ENCODE results near the gene CRIP1. TPM values are rescaled to one million over a fixed set of nuclear protein-coding genes. Genes with fewer than 3 reads are reported as not detected.

Gene CRIP1
- total RNA-seq, 2 experiments from 2014 or later: 93.9 to 95.7 TPM

DNA sequence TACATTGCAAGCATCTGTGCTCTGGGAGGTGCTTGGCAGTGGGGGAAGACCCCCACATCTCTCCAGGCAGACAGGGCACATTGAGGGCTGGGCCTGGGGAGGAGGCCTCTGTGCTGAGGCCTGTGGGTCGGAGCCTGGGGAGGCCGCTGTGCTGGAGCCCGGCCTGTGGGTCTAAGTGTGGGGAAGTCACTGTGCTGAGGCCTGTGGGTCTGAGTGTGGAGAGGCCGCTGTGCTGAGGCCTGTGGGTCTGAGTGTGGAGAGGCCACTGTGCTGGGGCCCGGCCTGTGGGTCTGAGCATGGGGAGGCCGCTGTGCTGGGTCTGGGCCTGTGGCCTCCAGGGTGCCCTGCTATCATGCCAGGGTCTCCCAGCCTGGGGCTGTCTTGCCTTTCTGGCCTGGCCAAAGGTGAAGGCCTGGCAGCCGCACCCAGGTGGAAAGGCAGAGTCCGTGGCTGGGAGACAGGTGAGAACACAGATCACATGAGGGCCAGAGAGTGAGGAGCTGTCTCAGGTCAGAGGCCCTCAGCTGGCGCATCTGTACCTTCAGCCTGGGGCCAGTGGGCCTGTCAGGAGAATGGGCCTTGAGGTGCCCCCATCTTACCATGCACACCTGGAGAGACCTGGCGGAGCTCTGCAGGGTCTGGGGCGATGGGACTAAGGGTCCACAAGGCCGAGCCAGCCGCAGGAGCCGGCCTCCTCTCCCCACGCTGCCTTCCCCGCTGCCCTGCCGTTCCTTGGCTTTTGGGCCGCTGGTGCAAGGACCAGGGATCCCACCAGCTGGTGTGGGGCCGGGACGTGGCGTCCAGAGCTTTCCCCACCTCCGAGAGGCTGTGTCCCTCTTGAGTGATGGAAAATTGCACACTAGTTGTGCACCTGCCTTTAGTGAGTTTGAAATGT, 30.7 kb upstream of the CRIP1 start:
- intact Hi-C loops (cut with micrococcal nuclease): no loop called here
- Mint-ChIP-seq H3K27ac (no peak overlapping the region), H3K9me3 (no peaks in the 10 kb centered on the region), H3K27me3 (no peaks in the 10 kb centered on the region), H3K36me3 (ENCODE audit: low read depth) (peaks cover 16% of the 10 kb centered on the region), H3K4me3 (no peak overlapping the region), H3K4me1 (ENCODE audit: low read depth) (peaks cover 2% of the 10 kb centered on the region)
- ATAC-seq (no peak), DNase-seq (no peak)
- POLR2A ChIA-PET: no interaction called here
- CTCF ChIA-PET: no interaction called here
- TF ChIP-seq CTCF (IDR thresholded peaks at IDR 0.05): no peak

- ChIA-PET CTCF (interaction anchor here (1.0 to 1.6 kb wide), 2 partner anchors 24 to 86 kb away, joined by 3 to 4 read pairs; no protein-coding TSS in a partner anchor), POLR2A (no interaction called here)
- Mint-ChIP-seq H3K4me3 (no peak overlapping the region), H3K9me3 (no peaks in the 10 kb centered on the region), H3K4me1 (ENCODE audit: low read depth) (peaks cover 2% of the 10 kb centered on the region), H3K27ac (no peak overlapping the region), H3K27me3 (no peaks in the 10 kb centered on the region), H3K36me3 (ENCODE audit: low read depth) (peaks cover 17% of the 10 kb centered on the region)
- no peak for DNase-seq
- peak; percentile 13 for ATAC-seq
- intact Hi-C loops (cut with micrococcal nuclease): no loop called here
- TF ChIP-seq CTCF (IDR thresholded peaks at IDR 0.05): no peak
These were observed 29.7 kb upstream of the CRIP1 start for GRCh38 chr14:105456736-105457617.

DNA sequence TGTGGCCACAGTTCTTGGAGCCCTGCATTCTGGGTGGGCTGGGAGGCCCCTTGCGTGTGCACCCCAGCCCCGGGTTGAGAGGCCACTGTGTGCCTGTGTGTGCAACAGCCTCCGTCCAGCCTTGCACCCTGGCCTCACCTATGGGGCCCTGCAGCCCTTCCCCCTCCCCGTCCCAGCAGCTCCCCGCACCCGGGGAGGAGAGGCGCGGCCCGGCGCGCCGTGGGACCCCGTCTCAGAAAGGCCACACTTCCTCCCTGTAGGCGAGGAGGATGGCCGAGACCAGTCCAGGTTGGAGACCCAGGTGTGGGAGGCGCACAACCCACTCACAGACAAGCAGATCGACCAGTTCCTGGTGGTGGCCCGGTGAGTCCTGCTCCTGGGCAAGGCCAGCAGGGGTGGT, 28.7 kb upstream of the CRIP1 start:
- H3K9me3 Mint-ChIP-seq: no peaks in the 10 kb centered on the region
- intact Hi-C loops (cut with micrococcal nuclease): no loop called here
- H3K27ac Mint-ChIP-seq: no peak overlapping the region
- TF ChIP-seq CTCF (IDR thresholded peaks at IDR 0.05): no peak
- no peak for DNase-seq
- ChIA-PET CTCF (interaction anchor here (1.6 kb wide), 1 partner anchor 23 kb away, joined by 4 read pairs; no protein-coding TSS in a partner anchor), POLR2A (no interaction called here)
- peaks cover 2% of the 10 kb centered on the region for H3K4me1 Mint-ChIP-seq (ENCODE audit: low read depth)
- peaks cover 12% of the 10 kb centered on the region for H3K36me3 Mint-ChIP-seq (ENCODE audit: low read depth)
- ATAC-seq: no peak
- H3K4me3 Mint-ChIP-seq: no peak overlapping the region
- no peaks in the 10 kb centered on the region for H3K27me3 Mint-ChIP-seq

GRCh38 chr14:105458571-105458970, 28.1 kb upstream of the CRIP1 start:
- POLR2A ChIA-PET: no interaction called here
- DNase-seq (no peak), ATAC-seq (no peak)
- Mint-ChIP-seq H3K27me3 (no peaks in the 10 kb centered on the region), H3K27ac (no peak overlapping the region), H3K4me1 (ENCODE audit: low read depth) (peaks cover 2% of the 10 kb centered on the region), H3K36me3 (ENCODE audit: low read depth) (peaks cover 10% of the 10 kb centered on the region), H3K4me3 (no peak overlapping the region), H3K9me3 (no peaks in the 10 kb centered on the region)
- intact Hi-C loops (cut with micrococcal nuclease): no loop called here
- no peak for TF ChIP-seq CTCF (IDR thresholded peaks at IDR 0.05)
- CTCF ChIA-PET: no interaction called here

- Mint-ChIP-seq H3K27me3 (no peaks in the 10 kb centered on the region), H3K9me3 (no peaks in the 10 kb centered on the region), H3K27ac (no peak overlapping the region), H3K4me1 (ENCODE audit: low read depth) (no peaks in the 10 kb centered on the region), H3K36me3 (ENCODE audit: low read depth) (peaks cover 12% of the 10 kb centered on the region), H3K4me3 (no peak overlapping the region)
- ChIA-PET POLR2A (no interaction called here), CTCF (no interaction called here)
- no peak for TF ChIP-seq CTCF (IDR thresholded peaks at IDR 0.05)
- intact Hi-C loops (cut with micrococcal nuclease): no loop called here
- DNase-seq (no peak), ATAC-seq (no peak)
These were observed 26.6 kb upstream of the CRIP1 start for GRCh38 chr14:105460116-105460515.
